HG03135 (cell line): Measurements from ENCODE around the gene REEP3.
"Not testable (repeated sequence)": the region's sequence is repeated elsewhere in the genome, so short reads cannot be mapped to it uniquely, and the experiment has no call there.

Source experiments
- ATAC-seq: cut with Tn5 transposase; IDR thresholded peaks from one replicate; pipeline ENCODE4 v1.9.1; 2021; ENCODE audit warnings: mild to moderate bottlenecking, moderate library complexity; ENCODE audit not compliant: unreplicated experiment

REEP3 gene, protein sequence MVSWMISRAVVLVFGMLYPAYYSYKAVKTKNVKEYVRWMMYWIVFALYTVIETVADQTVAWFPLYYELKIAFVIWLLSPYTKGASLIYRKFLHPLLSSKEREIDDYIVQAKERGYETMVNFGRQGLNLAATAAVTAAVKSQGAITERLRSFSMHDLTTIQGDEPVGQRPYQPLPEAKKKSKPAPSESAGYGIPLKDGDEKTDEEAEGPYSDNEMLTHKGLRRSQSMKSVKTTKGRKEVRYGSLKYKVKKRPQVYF

DNA sequence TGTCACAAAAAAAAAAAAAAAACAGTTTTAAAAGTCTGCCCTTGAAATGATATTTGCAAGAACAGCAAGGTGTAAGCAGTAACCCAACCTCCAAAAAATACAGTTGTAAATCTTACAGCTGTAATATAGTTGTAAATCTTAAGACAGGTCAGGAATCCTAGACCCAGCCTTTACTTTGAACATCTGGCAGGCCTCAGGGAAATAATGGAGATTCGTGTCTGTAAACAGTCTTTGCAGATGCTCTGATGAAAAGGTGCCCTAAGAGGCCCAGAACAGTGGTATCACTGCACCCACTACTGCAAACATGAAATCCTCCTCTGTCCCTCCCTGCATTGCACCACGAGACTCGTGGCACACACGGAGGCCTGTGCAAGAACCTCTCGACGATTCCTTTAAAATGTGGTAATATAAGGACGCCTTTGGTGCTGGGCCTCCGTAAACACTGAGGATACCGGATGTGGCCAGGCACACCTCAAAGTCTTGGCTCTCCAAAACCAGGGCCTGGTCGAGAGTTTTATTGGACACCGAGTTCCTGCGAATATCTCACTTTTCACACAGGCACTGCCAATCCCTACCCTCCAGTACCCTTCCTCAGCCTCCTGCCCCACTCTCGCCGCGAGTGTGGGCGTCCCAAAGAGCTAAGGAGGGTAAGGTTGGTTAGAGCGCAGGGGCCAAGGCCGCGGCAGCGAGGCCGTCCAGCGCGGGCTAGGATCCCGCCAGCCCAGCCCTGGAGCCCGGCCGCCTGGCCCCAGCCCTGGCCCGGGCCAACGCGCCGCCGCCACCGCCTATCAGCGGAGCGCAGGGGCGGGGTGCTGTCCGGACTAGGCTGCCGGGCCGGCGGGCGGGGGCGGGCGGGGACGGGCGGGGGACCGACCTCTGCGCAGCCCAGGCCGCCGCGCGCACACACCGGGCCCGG, at the start of gene REEP3:
REEP3 (plus strand) TSS at position 902 of the 916 bp plus-strand sequence. CDS start 145 bp downstream, outside the sequence.
- peak; percentile 62 for ATAC-seq

DNA sequence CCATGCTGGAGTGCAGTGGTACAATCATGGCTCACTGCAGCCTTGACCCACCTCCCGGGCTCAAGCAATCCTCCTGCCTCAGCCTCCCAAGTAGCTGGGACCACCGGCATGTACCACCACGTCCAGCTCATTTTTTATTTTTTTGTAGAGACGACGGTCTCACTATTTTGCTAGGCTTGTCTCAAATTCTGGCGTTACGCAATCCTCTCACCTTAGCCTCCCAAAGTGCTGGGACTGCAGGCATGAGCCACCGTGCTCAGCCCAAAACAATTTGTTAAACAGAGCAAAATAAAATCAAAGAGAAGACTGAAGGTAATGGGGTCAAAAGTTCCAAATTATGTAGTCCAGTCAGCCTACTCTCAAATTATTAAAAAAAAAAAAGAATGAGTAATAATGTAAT, 46.7 kb upstream of the REEP3 start:
- no peak for ATAC-seq

DNA sequence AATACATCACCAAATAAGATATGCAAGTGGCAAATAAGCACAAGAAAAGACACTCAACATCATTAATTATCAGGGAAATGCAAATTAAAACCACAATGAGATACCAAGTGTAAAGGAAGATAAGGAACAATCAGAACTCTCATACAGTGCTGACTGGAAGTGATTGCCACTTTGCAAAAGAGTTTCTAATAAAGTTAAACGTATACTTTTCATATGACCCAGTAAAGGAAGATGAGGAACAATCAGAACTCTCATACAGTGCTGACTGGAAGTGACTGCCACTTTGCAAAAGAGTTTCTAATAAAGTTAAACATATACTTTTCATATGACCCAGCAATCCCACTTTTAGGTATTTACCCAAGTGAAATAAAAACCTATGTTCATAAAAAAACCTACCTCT, 43.3 kb upstream of the REEP3 start:
- no peak for ATAC-seq

DNA sequence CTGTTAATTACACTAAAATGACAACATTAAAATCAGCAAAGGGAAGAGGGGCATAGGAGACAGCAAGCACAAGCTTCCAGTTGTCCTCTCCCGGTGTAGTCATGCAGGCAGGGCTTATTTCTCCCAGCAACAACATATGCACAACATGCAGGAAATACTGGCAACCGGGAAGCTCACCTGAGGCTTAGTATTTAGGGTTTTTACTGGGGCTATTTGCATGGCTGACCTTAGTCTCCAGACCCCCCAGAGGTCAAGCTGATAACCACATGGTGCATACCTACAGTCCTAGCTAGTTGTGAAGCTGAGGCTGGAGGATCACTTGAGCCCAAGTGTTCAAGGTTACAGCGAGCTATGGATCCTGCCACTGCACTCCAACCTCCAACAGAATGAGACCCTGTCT, 42.6 kb upstream of the REEP3 start:
- no peak for ATAC-seq

DNA sequence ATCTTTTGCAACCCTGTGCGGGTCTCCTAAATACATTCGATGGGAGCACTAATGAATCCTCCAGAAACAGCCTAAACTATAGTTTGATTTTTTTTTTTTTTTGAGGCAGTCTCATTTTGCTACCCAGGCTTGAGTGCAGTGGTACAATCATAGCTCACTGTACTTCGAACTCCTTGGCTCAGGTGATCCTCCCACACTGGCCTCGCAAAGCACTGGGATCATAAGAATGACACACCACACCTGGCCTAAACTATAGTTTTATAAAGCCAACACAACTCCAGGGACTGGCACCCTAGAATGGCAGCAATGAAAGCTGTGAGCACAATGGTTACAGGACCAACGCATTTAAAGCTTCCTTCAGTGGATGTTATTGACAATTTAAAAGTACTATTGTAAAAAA, 41.0 kb upstream of the REEP3 start:
- no peak for ATAC-seq

DNA sequence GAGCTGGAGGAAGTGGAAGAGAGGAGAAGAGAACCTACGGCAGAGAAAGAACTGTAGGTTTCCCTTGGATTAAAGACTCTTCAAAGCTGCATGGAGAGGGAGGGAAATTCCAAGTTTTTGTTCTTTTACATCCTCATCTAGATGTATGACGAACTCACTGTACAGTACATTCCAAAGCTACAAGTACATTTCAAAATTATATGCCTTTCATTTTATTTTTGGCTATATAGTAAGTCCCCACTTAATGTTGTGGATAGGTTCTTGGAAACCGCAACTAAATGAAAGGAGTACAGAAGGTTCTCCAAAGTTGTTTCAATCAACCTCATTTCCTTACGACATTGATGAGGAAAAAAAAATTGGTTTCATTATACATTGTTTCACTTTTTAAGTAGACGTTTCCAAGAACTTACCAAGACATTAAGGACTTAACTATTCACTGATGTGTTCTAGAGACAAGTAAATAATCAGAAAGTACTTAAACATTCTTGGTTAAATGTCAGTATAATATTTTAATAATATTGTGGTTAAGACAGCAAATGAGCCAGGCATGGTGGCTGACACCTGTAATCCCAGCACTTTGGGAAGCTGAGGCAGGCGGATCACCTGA, 39.3 kb upstream of the REEP3 start:
- no peak for ATAC-seq

DNA sequence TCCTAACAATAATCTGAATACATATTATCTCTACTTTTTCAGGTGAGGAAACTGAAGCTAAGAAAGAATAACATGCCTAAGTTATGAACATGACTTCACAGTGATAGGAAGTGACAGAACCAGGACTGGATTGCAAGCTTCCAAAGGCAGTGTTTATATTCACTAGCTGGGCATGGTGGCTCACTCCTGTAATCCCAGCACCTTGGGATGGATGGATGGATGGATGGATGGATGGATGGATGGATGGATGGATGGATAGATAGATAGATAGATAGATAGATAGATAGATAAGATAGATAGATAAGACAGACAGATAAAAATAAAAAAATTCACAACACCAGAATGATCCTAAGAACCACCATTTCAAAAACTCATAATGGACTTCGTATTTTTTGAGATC, 37.2 kb upstream of the REEP3 start:
- ATAC-seq, result no peak

DNA sequence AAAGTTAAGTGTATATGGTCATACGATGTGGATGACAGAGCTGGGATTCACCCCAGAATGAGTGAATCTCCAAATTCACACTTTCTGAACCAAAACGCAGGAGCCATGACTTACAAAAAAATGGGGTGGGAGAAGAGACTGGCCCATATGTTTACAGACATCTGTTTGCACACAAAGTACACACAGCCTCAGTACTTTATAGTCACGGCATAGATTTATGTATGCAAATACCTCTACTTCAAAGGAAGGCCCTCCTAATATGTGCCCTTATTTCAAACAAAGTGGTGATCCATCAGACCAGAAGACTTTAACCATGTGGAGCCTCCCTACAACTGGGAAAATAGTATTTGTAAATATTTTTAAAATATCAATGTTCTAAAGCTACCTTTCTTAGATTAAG, 33.2 kb upstream of the REEP3 start:
- no peak for ATAC-seq

DNA sequence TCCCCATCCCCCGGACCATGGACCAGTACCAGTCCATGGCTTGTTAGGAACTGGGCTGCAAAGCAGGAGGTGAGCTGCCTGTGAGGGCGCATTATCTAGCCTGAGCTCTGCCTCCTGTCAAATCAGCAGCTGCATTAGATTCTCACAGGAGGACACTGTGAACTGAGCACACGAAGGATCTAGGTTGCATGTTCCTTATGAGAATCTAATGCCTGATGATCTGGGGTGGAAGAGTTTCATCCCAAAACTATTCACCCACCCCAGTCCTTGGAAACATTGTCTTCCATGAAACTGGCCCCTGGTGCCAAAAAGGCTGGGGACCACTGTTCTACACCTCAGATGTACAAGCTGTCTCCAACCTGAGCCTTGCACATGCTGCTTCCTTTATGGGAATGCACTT, 31.4 kb upstream of the REEP3 start:
- ATAC-seq, result no peak

DNA sequence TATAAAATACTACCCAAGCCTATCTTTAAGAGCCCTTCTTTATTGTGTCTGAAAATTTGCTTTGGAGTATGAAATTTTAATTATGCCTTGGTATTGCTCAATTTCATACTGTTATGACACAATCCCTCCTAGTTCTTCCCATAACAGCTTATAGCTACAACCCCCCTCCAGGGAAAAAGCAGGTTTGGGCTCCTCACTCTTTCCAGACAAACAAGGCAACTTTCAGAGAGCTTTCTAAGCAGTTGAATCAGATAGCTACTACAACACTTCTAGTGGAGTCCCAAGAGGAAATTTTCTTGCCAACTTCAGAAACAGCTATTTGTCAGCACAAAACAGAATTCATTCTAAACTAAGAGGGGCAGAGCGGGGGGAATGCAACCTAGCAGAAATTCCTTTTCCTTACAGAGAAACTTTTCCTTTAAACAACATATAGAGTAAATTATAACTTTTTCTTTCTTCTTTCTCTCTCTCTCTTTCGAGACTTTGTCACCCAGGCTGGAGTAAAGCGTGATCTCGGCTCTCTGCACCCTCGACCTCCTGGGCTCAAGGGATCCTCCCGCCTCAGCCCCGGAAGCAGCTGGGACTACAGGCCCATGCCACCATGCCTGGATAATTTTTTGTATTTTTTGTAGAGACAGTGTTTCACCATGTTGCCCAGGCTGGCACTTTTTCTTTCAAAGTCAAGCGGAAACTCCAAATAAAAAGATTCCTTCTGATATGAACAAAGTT, 29.4 kb upstream of the REEP3 start:
- ATAC-seq, result no peak

DNA sequence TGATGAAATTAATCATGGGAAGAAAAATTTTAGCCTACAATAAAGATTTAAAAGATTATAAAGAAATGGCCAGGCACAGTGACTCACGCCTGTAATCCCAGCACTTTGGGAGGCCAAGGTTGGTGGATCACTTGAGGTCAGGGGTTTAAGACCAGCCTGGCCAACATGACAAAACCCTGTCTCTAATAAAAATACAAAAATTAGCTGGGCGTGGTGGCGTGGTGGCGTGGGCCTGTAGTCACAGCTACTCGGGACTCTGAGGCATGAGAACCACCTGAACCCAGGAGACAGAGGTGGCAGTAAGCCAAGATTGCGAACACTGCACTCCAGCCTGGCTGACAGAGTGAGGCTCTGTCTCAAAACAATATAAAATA, 28.9 kb upstream of the REEP3 start:
- not testable (repeated sequence) for ATAC-seq

DNA sequence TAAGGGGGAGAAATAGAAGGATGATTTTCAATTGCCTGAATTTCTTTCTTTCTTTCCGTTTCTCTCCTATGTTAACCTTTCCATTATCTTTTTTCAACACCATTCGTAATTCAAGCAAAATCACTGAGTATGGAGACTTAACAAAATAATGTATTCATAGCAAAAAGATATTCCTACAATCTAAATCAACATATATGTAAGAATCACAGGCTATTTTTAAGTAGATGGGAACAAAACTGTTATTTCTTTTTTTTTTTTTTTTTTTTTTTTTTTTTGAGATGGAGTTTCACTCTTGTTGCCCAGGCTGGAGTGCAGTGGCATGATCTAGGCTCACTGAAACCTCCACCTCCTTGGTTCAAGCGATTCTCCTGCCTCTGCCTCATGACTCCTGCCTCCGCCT, 28.2 kb upstream of the REEP3 start:
- no peak for ATAC-seq

DNA sequence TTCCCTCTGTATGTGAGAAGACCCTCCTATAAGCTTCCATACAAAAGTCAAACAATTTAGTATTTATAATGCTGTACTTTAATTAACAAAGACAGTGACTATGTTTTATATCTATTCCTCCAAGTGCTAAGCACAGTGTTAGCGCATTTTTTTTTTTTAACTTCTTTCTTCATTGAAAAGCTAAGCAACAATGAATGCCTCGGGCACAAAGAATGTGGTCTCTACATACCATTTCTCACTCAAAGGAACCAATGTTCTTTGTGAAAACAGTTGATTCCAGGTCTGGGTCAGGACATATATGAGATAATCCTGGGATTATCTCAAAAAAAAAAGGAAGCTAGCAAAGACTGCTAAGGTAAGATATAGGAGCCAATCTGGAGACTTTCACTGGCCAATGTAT, 26.2 kb upstream of the REEP3 start:
- ATAC-seq, result no peak

DNA sequence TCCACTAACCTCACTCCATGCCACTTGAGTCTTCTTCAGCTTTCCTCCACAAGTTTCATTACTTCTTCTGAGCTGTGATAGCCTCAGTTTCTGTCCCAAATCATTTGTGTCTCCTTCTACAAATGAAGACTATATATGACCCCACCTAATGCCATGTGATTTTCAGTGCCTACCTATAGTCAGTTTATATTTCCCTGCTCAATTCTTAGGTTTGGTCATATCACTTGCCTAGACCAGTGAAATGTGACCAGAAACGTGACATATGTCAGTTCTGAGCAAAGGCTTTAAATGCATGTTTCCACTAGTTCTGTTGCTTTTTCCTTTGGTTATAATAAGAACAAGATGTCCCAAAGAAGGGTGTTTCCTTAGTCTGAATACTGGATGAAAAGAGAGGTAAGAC, 24.6 kb upstream of the REEP3 start:
- no peak for ATAC-seq

DNA sequence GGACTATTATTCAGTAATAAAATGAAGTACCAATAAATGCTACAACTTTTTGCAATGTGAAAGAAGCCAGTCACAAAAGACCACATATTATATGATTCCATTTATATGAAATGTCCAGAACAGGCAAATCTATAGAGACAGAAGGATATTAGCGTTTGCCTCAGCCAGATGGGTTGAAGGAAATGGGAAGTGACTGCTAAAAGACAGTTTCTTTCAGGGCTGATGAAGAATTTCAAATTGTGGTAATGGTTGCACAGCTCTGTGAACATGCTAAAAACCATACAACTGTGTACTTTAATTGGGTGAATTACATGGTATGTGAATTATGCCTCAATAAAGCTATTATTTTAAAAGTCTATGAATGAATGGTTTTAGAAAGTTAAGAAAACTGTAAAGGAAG, 23.9 kb upstream of the REEP3 start:
- no peak for ATAC-seq

DNA sequence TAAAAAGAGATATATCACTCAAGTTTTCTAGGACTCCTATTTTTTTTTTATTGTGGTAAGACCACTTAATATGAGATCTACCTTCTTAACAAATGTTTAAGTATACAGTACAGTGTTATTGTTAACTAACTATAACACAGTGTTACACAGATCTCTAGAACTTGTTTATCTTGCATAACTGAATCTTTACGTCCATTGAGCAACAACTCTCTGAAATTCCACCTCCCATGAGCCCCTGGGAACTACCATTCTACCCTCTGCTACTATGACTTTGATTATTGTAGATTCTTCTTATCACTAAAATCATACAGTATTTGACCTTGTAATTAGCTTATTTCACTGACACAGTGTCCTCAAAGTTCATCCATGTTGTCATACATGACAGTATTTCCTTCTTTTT, 22.5 kb upstream of the REEP3 start:
- no peak for ATAC-seq

DNA sequence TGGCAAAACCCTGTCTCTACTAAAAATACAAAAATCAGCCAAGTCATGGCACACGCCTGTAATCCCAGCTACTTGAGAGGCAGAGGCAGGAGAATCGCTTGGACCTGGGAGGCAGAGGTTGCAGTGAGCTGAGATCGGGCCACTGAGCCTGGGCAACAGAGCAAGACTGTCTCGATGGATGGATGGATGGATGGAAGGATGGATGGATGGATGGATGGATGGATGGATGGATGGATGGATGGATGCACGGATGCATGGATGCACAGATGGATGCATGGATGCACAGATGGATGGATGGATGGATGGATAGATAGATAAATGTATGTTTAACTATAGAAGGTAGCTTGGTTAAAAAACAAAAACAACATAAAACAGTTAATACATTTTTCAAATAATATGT, 20.6 kb upstream of the REEP3 start:
- not testable (repeated sequence) for ATAC-seq

DNA sequence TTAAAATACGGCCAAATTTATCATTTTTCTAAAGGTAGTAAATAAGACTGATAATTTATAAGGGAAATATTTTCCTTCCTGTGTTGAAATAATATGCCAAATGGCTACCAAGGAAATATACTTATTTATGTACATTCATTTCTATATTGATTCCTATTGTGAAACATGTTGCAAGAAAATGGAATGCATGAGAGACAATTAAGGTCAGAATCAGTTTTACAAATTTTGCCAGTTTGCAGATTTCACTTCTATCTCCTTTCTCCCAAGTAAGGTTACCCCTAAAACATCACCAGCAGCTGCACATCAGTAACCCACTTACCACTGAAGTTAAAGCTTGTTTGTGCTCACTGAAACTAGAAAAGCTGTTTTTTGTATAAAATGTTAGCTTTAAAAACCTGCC, 19.2 kb upstream of the REEP3 start:
- no peak for ATAC-seq

DNA sequence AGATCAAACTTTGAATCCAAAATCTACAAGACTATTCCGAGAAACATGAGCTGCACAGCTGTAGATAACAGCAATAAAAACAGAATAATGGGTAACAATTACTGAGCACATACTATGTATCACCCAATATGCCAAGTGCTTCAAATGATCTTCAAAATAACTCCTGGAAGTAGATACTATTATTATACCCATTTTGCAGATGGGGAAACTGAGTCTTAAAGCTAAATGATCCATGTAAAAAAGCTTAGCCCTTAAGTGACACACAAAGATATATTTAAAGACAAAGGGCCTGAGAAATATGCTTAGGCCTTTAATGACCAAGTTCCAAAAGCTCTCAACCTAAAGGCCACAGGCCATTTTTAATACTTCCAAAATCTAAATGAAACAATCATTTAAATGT, 18.4 kb upstream of the REEP3 start:
- ATAC-seq, result no peak

DNA sequence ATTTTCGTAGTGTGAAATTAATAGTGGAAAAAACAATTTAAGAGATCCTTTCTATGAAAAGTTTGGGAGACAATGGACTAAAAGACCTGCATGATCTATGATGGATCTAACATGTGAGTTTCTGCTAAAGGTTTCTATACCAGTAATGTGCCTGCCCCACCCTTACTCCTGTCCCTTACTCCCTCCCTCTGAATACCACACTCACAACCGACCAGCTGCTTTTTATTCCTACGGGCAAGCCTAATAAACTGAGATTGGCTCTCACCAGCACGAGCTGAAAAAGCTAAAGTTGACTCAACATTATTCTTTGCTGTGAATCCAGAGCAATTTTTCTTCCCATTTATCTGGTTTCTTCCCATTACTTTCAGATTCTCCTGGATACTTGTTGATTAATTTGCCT, 17.8 kb upstream of the REEP3 start:
- ATAC-seq, result no peak

DNA sequence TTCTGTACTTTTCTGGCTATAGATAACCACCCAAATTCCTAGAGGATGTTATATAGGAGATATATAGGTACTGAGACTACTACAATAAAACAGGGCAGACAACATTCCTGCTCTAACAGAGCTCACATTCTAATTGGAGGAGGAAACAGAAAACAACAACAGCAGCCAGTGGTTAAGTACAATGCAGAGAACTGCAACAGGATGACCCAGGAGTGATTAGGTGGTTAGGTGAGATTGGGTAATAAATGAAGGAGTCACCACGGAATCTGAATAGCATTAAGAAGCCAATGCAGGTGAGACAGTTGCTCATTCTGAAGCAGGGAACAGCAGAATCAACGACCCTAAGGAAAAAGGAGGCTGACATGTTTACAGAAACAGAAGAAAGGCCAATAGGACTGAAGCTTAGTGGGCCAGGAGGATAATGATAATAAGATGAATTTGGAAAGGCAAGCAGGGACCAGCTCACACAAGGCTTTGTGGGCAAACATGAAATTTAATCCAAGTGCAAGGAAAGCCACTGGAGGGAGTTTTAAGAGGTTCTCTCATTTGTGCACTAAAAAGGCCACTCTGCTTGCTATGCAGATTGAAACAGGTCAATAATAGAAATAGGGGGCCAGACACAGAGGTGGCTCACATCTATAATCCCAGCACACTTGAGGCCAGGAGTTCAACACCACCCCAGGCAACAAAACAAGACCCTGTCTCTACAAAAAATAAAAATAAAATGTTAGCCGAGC, 16.9 kb upstream of the REEP3 start:
- no peak for ATAC-seq
